GM12891 (cell line): Measurements from ENCODE around the gene CA7.

Source experiments
- POLR2A ChIP-seq: IDR thresholded peaks from 2 replicates; pipeline ENCODE4 v1.6.1; 2011; ENCODE audit warnings: low read depth, low read length, control low read depth
- POLR2AphosphoS5 ChIP-seq: IDR thresholded peaks from 2 replicates; pipeline ENCODE4 v1.6.1; 2011; ENCODE audit warnings: low read depth, low read length, control low read depth
- SPI1 ChIP-seq: IDR thresholded peaks from 2 replicates; pipeline ENCODE4 v1.6.1; 2011; ENCODE audit warnings: low read depth, low read length, control low read depth
- TAF1 ChIP-seq: IDR thresholded peaks from 2 replicates; pipeline ENCODE4 v1.6.1; 2011; ENCODE audit warnings: low read depth, low read length, control low read depth

GRCh38 chr16:66847533-66848067, 3.4 kb downstream of the CA7 start:
- TF ChIP-seq TAF1: no peak
- TF ChIP-seq POLR2A: no peak
- no peak for TF ChIP-seq POLR2AphosphoS5
- no peak for TF ChIP-seq SPI1
